Spleen (tissue), 7 donors: Measurements from ENCODE around the gene OR6S1.

Experiments
- CTCF ChIP-seq, 11 experiments: fragments of 200-600 bp in 7 of 11; fragments of 450-650 bp in 4 of 11; sonication (generic) in 4 of 11; IDR thresholded peaks in 8 of 11; conservative IDR thresholded peaks in 3 of 11; 1 replicate in 7 of 11; 2 replicates in 4 of 11; pipeline versions ENCODE4 v1.4.0 to v1.8.0; 2016 to 2021; ENCODE audit warnings: antibody characterized with exemption in 11 of 11, inconsistent platforms in 4 of 11, mild to moderate bottlenecking in 1 of 11
- POLR2A ChIP-seq, 3 donors: fragments of 450-650 bp; IDR thresholded peaks; one replicate each; pipeline ENCODE4 v1.5.1; 2017; ENCODE audit warnings: antibody characterized with exemption in 3 of 3, mild to moderate bottlenecking in 1 of 3
- POLR2AphosphoS5 ChIP-seq, 3 donors: sonication (generic); formaldehyde crosslinking; IDR thresholded peaks; one replicate each; pipeline ENCODE4 v1.5.1; 2017; ENCODE audit warnings: antibody characterized with exemption in 3 of 3
- donor health status: DM: no; HTN: no; CAD: no; lungs with moderate emphysema.
- donor health status: DM: no; HTN: no; CAD: no.
- donor health status: DM: no; HTN: no; CAD: no.

- no peak for TF ChIP-seq POLR2AphosphoS5 (IDR thresholded peaks at IDR 0.05)
- no peak for TF ChIP-seq POLR2A (IDR thresholded peaks at IDR 0.05)
- TF ChIP-seq CTCF (IDR thresholded peaks at IDR 0.05 in 8 of 11, conservative IDR thresholded peaks at IDR 0.05 in 3 of 11), result no peak
Observed at GRCh38 chr14:20597108-20597507, 44.4 kb downstream of the OR6S1 start.
